KBM-7 (cell line): ENCODE results near the gene TEX22.

Experiments used
- DNase-seq: peaks from one replicate; pipeline ENCODE4 v3.0.0-alpha.2; 2015
- in situ Hi-C: fragments of 300-500 bp; cut with MboI; formaldehyde crosslinking; loops from 2 replicates; pipeline ENCODE4 v1.14.3; 2020; ENCODE audit warnings: low sequenced_read_pairs, low pct_unique_long_range_greater_than_20kb, mixed read lengths

TEX22 gene

GRCh38 chr14:105415481-105416428 is 17.4 kb downstream of the TEX22 start:
- in situ Hi-C loops = no loop called here
- DNase-seq = no peak

GRCh38 chr14:105416671-105417070 is 18.3 kb downstream of the TEX22 start:
- in situ Hi-C loops = no loop called here
- DNase-seq = no peak

DNA sequence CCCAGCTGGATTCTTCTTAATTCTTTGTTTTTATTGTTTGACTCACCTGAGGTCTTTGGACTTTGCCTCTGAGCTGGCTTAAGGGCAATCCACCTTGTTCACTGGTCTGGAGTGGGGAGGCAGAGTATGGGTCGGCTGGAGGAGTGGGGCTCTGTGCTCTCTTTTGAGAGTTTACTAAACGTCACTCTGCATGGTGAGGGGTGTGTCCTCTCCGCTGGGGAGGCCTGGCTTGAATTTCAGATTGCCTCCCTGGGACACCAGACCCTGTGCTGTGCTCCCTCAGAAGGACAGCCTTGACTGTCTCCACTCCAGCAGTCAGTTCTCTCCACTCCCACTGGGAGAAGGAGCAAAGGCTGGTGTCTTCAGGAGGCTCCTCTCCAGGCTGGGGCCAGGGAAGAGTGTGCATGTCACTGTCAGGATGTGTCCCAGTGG is 19.4 kb downstream of the TEX22 start:
- no peak for DNase-seq
- in situ Hi-C loops = no loop called here

DNA sequence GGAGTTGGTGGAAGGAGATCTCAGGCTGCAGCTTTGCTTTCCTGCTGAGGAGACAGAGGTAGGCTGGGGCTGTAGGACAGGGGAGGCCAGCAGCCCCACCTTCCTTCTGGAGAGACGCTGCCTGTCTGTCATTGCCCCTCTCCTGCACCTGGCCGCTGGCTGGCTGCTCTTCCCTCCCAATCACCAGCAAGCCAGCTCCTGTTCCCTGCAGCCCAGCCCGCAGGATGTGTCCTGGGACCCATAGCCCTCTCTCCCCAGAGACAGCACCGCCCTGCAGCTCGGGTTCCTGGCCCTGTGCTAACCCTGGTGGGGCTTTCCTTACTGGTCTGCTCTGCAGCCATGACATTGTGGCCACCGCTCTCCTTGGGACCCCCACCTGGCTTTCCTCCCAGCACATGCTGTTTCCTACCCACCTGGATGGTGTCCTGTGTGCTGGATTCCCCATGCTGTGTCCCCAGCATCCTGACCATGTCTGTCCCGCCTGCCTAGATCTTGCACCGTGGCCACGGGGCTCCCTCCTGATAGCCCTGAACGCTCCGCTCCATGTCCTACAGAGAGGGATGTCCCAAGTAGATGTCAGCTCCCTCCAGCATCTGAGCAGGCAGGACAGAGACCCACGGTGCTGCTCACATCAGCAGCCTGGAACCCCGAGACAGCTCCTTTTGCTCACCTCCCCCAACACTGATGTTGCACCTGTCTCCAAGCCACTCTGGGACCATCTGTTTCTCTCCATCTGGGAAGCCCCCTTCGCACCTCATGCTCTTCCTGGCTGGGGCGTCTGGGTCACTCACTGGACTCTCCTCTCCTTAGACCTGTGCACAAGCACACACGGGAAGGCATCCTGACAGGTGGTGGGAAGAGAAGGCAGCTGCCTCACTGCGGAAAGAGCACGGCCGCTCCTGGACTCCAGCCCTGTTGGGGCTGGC is 20.2 kb downstream of the TEX22 start:
- in situ Hi-C loops = no loop called here
- DNase-seq = no peak

GRCh38 chr14:105419195-105420091 is 21.1 kb downstream of the TEX22 start, which contains the start of gene MTA1:
Gene MTA1, plus strand, starts transcription at chr14:105419827. Its CDS starts 209 bp downstream, at chr14:105420036.
- DNase-seq = no peak
- in situ Hi-C loops = no loop called here

DNA sequence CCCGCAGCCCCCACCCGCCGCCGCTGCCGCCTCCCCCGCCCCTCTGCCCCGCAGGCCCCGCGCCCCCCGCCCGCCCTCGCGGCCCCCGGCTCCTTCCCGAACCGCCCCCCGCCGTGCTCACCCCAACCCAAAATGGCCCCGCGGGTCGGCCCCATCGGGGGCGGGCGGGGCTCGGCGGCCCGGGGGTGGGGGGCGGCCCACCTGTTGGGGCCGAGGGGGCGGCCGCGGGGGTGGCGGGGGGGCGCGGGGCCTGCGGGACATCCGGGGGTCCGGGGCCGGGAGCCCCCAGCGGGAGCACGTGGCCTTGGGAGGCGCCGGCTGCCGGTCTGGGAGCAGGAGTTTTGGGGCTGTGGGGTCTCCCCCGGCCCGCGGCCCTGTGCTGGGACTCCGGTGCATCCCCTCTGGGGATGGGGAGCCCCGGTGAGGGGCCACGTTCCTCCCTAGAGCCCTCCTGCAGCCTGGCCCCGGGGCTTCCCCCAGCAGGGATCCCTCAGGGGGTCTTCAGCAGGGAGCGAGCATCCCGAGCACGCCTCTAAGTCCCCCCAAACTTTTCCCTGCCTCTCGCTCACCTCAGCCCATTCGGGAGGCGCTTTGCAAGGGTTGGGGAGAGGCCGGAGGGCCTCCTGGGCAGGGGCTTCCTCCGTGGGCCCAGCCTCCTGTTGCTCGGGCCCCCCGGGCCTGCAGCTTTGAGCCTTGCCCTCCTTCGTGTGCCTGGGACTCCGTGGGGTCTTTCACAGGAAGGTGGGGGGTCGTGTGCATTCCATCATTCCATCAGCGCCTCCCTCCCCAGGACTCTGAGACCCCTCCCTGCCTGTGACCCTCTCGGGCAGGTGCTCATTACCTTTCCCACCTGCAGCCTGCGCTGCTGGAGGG is 22.0 kb downstream of the TEX22 start:
- DNase-seq = no peak

DNA sequence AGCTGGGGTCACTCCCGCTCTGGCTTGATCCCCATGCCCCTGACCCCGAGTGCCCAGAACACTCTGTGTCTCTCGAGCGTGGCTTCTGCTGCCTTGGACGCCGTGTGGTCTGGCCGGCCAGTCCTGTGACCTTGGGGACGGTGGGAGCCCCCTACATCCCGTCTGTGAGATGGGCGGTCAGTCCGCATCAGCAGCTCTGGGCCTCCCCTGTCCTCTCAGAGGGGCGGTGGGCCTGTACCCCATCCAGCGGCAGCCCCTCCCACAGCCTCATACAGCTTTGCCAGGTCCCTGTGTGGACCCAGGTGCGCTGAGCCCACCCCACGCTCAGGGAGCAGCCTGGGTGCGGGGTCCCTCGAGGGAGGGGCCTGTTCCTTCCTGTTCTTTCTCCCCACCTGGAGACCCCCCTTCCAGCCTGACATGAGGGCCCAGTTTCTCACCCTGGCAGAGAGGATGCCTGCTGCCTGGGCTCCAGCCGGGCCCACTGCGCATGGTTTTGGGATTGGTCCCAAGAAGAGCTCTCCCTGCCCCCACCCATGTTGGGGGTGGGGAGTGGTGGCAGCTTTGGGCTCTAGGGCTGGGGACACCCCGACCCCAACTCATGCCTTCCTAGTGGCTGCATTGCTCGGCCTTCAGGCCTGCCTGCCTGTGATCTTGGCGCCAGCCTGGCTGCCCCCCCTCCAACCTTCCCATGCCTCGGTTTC is 22.8 kb downstream of the TEX22 start:
- no peak for DNase-seq
- in situ Hi-C loops = no loop called here

More for the DNA sequence above, 22.0 kb downstream of the TEX22 start:
- in situ Hi-C loops = no loop called here

GRCh38 chr14:105421723-105422615 is 23.6 kb downstream of the TEX22 start:
- in situ Hi-C loops = no loop called here

DNA sequence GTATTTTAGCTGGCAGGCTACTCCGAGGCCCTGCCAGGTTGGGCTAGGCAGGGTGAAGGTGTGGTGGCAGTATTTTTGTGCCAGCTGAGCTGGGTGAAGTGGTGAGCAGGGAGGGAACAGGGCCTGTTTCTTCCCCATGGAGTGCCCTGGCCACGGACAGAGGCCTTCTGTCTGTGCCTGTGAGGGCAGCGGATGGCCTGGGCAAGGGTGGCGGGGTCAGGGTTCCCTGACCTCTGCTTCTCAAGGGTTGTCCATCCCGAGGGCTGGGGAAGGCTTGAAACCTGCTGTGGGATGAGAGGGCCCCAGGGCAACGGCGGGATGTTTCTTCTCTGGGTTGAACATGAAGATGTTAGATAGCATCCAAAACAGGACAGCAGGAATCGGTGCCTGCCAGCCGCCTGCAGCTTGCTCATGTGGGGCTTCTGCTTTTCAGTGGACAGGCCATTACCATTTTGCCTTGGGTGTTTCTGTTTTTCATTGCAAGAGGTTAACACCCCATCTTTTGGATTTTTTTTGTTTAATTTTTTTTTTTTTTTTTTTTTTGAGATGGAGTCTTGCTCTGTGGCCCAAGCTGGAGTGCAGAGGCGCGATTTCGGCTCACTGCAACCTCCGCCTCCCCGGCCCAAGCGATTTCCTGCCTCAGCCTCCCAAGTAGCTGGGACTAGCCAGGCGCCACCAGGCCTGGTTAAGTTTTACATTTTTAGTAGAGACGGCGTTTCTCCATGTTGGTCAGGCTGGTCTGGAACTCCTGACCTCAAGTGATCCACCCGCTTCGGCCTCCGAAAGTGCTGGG is 24.6 kb downstream of the TEX22 start:
- in situ Hi-C loops = no loop called here
- no peak for DNase-seq

More at GRCh38 chr14:105421723-105422615, 23.6 kb downstream of the TEX22 start:
- peak; percentile 40 for DNase-seq

GRCh38 chr14:105423488-105424195 is 25.3 kb downstream of the TEX22 start:
- in situ Hi-C loops = no loop called here
- no peak for DNase-seq

DNA sequence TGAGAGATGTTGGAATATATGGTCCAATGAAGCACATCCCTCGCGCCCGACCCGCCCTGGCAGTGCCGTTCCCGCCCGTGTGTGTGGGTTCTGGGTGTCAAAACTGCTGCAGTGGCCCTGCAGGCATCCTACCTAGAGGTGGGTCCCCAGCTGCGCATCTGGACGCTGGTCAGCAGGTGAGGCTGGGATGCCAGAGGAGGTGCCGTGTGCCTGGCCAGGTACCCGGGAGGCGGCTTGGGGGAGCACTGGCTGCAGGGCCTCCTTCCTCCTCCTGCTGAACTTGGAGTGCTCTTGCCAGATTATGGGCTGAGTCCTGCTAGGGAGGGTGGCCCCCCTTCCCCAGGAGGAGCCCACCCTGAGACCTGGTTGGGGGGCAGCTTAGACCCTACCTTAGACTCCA is 26.5 kb downstream of the TEX22 start:
- in situ Hi-C loops = no loop called here
- no peak for DNase-seq

DNA sequence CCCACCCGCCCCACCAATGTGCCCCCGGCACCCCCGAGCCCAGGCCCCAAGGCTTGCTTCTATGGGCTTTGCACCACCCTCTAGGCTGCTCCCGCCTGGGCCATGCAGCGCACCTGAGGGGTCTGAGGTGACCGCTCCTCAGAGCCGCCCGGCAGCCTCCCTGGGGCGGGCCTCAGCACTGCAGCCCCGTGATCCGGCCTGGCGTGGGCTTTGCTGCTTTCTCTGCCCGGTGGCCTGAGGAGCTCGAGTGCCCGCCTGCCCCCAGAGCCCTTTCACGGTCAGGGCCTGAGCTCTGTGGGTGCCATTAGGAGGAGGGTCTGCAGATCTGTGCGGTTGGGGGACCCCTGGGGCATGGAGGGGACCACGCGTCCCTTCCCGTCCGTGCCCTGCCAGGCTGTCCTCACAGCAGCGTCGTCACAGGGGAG is 27.5 kb downstream of the TEX22 start:
- DNase-seq = no peak
- in situ Hi-C loops = no loop called here

DNA sequence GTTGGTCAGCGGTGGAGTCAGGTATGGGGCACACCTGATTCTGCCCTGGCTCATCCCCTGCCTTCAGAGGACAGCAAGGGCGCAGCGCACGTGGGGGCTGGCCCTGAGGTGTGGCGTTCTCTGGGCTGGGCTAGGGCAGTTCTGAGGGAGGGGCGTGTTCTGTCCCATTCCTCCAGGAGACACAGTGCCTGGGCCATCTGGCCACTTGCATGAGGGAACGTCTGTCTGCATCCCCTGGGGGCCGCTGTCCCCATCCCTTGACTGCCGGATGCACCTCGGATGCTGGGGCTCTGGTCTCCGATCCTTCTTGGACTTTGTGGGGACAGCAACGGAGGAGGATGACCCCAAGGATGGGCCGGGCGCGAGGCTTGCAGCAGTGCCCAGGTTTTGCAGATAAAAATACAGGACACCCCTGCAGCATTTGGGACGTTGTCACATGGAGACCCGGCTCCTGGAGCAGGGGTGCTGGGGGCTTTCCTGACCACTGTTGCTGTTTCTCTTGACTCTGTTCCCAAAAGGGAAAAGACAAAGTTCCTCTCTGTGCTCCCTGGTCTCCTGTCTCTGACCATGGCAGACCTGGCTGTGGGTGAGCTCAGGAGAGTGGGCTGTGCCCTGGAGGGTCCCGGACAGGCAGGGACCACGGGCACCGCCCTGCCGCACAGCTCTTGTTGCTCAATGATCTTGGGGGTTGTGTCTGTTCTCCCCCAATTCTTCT is 28.2 kb downstream of the TEX22 start:
- in situ Hi-C loops = no loop called here
- DNase-seq = no peak

GRCh38 chr14:105427412-105427811 is 29.1 kb downstream of the TEX22 start:
- no peak for DNase-seq
- in situ Hi-C loops = no loop called here
